NCI-H524 (cell line): ENCODE data around the gene CYP19A1.
A peak's percentile ranks its signal among the peaks of the same experiment; 100 is the strongest.

Experiments
- DNase-seq, 2 experiments: peaks; one replicate each; lab custom pipeline; 2025; lab: John Stamatoyannopoulos, UW

Gene CYP19A1

GRCh38 chr15:51298620-51299019, 39.8 kb downstream of the CYP19A1 start:
- DNase-seq, result no peak

GRCh38 chr15:51290720-51291119, 47.7 kb downstream of the CYP19A1 start:
- DNase-seq, result no peak

GRCh38 chr15:51289290-51289689, 49.1 kb downstream of the CYP19A1 start:
- DNase-seq, result no peak

- no peak for DNase-seq
Measured at GRCh38 chr15:51288143-51289065, 50.0 kb downstream of the CYP19A1 start.

GRCh38 chr15:51286816-51287215, 51.6 kb downstream of the CYP19A1 start:
- peak in 1 of 2 experiments; percentile 11 for DNase-seq

- DNase-seq, result no peak
Measured at GRCh38 chr15:51285399-51285798, 53.0 kb downstream of the CYP19A1 start.

GRCh38 chr15:51284871-51285270, 53.5 kb downstream of the CYP19A1 start:
- no peak for DNase-seq

- DNase-seq, result no peak
Measured at GRCh38 chr15:51283026-51283425, 55.4 kb downstream of the CYP19A1 start.

- DNase-seq, result peak in 1 of 2 experiments; percentile 7
Measured at GRCh38 chr15:51282241-51282640, 56.2 kb downstream of the CYP19A1 start.

- DNase-seq, result peak; percentile 30 to 62
Measured at GRCh38 chr15:51281368-51281967, 56.9 kb downstream of the CYP19A1 start.

GRCh38 chr15:51280838-51281237, 57.6 kb downstream of the CYP19A1 start:
- no peak for DNase-seq

- no peak for DNase-seq
Measured at GRCh38 chr15:51279391-51279790, 59.0 kb downstream of the CYP19A1 start.

- DNase-seq, result no peak
Measured at GRCh38 chr15:51277101-51277500, 61.3 kb downstream of the CYP19A1 start.

- no peak for DNase-seq
Measured at GRCh38 chr15:51274956-51275355, 63.4 kb downstream of the CYP19A1 start.

GRCh38 chr15:51270706-51271105, 67.7 kb downstream of the CYP19A1 start:
- no peak for DNase-seq

- no peak for DNase-seq
Measured at GRCh38 chr15:51269496-51269895, 68.9 kb downstream of the CYP19A1 start.

GRCh38 chr15:51267703-51268083, 70.7 kb downstream of the CYP19A1 start:
- peak; percentile 28 to 43 for DNase-seq

GRCh38 chr15:51267051-51267702, 71.2 kb downstream of the CYP19A1 start:
- peak in 1 of 2 experiments; percentile 33 for DNase-seq

GRCh38 chr15:51266656-51267050, 71.7 kb downstream of the CYP19A1 start:
- no peak for DNase-seq

- no peak for DNase-seq
Measured at GRCh38 chr15:51265037-51265555, 73.3 kb downstream of the CYP19A1 start.

- DNase-seq, result no peak
Measured at GRCh38 chr15:51263726-51264125, 74.7 kb downstream of the CYP19A1 start.

GRCh38 chr15:51263116-51263515, 75.3 kb downstream of the CYP19A1 start:
- DNase-seq, result no peak

GRCh38 chr15:51262463-51262862, 75.9 kb downstream of the CYP19A1 start:
- no peak for DNase-seq
